SK-N-SH (cell line): Measurements from ENCODE around the gene PRPS1.

Source experiments
- CHD2 ChIP-seq: fragments of 150-350 bp; IDR thresholded peaks from 2 replicates; pipeline ENCODE4 v1.6.1; 2018; ENCODE audit warnings: low read length; ENCODE audit not compliant: partially characterized antibody
- CTCF ChIP-seq: fragments of 200-600 bp; sonication (generic); IDR thresholded peaks from 2 replicates; pipeline ENCODE4 v1.6.1; 2017; ENCODE audit warnings: antibody characterized with exemption, mild to moderate bottlenecking, moderate library complexity
- EZH2phosphoT487 ChIP-seq: fragments of 200-600 bp; sonication (generic); IDR thresholded peaks from 2 replicates; pipeline ENCODE4 v1.6.1; 2017; ENCODE audit warnings: low read depth, mixed run types, mild to moderate bottlenecking, antibody characterized with exemption, moderate library complexity, borderline replicate concordance
- FOXM1 ChIP-seq: IDR thresholded peaks from 2 replicates; pipeline ENCODE4 v1.4.0; 2012; ENCODE audit warnings: low read depth, mild to moderate bottlenecking
- JUND ChIP-seq: IDR thresholded peaks from 2 replicates; pipeline ENCODE4 v1.4.0; 2012
- NRF1 ChIP-seq: IDR thresholded peaks from 2 replicates; pipeline ENCODE4 v1.6.1; 2012; ENCODE audit warnings: low read depth, mild to moderate bottlenecking, low read length
- RAD21 ChIP-seq: IDR thresholded peaks from 2 replicates; pipeline ENCODE4 v1.6.1; 2012; ENCODE audit warnings: mild to moderate bottlenecking, low read length
- SMC3 ChIP-seq: IDR thresholded peaks from 2 replicates; pipeline ENCODE4 v1.6.1; 2012; ENCODE audit warnings: low read depth, low read length, improper control_type of control experiment
- USF1 ChIP-seq: IDR thresholded peaks from 2 replicates; pipeline ENCODE4 v1.4.0; 2012; ENCODE audit warnings: low read depth, borderline replicate concordance
- USF2 ChIP-seq: fragments of 150-350 bp; IDR thresholded peaks from 2 replicates; pipeline ENCODE4 v1.6.1; 2017; ENCODE audit warnings: antibody characterized with exemption, low read length, low read depth, borderline replicate concordance

DNA sequence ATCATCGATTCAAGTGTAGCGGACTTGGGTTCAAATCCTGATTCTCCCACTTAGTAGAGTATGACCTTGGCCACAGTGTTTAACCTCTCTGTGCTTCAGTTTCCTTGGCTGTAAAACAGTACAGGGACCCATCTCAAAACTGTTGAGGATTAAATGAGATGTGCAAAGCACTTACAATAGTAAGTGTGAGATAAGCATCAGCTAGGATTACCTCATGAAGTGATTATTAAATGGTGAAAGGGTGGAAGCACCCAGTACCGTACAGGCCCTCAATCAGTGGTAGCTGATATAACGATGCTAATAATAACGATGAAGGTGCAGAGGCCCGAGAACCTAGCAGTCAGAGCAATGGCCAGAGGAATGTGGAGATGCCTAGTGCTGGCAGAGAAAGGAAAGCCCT is 45.1 kb downstream of the PRPS1 start:
- TF ChIP-seq NRF1 (no peak), CTCF (no peak), EZH2phosphoT487 (no peak), RAD21 (no peak), SMC3 (no peak), CHD2 (no peak), JUND (no peak), USF2 (no peak), USF1 (no peak), FOXM1 (no peak)
